Measurements from ENCODE around the gene NEK6. TPM values are rescaled to one million over a fixed set of nuclear protein-coding genes. Genes with fewer than 3 reads are reported as not detected.

NEK6 gene
- total RNA-seq, 1 donor from 2014 or later = 24.4 TPM

- H3K27me3 Mint-ChIP-seq = no peaks in the 10 kb centered on the region
- H3K9me3 Mint-ChIP-seq (ENCODE audit: low read depth) = no peaks in the 10 kb centered on the region
- no peak for DNase-seq (ENCODE audit: low spot score, unreplicated experiment)
- no peak overlapping the region for H3K27ac Mint-ChIP-seq
- no peak for TF ChIP-seq CTCF (IDR thresholded peaks at IDR 0.05; ENCODE audit: unreplicated experiment)
- no peak overlapping the region for H3K4me3 Mint-ChIP-seq (ENCODE audit: low read depth)
- H3K4me1 Mint-ChIP-seq (ENCODE audit: low read depth) = no peaks in the 10 kb centered on the region
- H3K36me3 Mint-ChIP-seq (ENCODE audit: insufficient read depth) = peaks cover 1% of the 10 kb centered on the region
Measured at GRCh38 chr9:124278054-124278540, 20.3 kb downstream of the NEK6 start.

GRCh38 chr9:124279531-124280175, 21.9 kb downstream of the NEK6 start:
- H3K27ac Mint-ChIP-seq = no peak overlapping the region
- no peak overlapping the region for H3K4me3 Mint-ChIP-seq (ENCODE audit: low read depth)
- H3K27me3 Mint-ChIP-seq = no peaks in the 10 kb centered on the region
- no peak for DNase-seq (ENCODE audit: low spot score, unreplicated experiment)
- H3K4me1 Mint-ChIP-seq (ENCODE audit: low read depth) = no peaks in the 10 kb centered on the region
- H3K9me3 Mint-ChIP-seq (ENCODE audit: low read depth) = no peaks in the 10 kb centered on the region
- peaks cover 1% of the 10 kb centered on the region for H3K36me3 Mint-ChIP-seq (ENCODE audit: insufficient read depth)
- no peak for TF ChIP-seq CTCF (IDR thresholded peaks at IDR 0.05; ENCODE audit: unreplicated experiment)

- no peak for TF ChIP-seq CTCF (IDR thresholded peaks at IDR 0.05; ENCODE audit: unreplicated experiment)
- peaks cover 1% of the 10 kb centered on the region for H3K36me3 Mint-ChIP-seq (ENCODE audit: insufficient read depth)
- no peaks in the 10 kb centered on the region for H3K9me3 Mint-ChIP-seq (ENCODE audit: low read depth)
- H3K4me1 Mint-ChIP-seq (ENCODE audit: low read depth) = no peaks in the 10 kb centered on the region
- no peak overlapping the region for H3K27ac Mint-ChIP-seq
- H3K4me3 Mint-ChIP-seq (ENCODE audit: low read depth) = no peak overlapping the region
- DNase-seq (ENCODE audit: low spot score, unreplicated experiment) = no peak
- H3K27me3 Mint-ChIP-seq = no peaks in the 10 kb centered on the region
Measured at GRCh38 chr9:124280176-124280691, 22.5 kb downstream of the NEK6 start.

GRCh38 chr9:124281931-124282371, 24.2 kb downstream of the NEK6 start:
- no peak overlapping the region for H3K4me3 Mint-ChIP-seq (ENCODE audit: low read depth)
- H3K36me3 Mint-ChIP-seq (ENCODE audit: insufficient read depth) = peaks cover 1% of the 10 kb centered on the region
- no peaks in the 10 kb centered on the region for H3K4me1 Mint-ChIP-seq (ENCODE audit: low read depth)
- H3K27ac Mint-ChIP-seq = no peak overlapping the region
- no peak for TF ChIP-seq CTCF (IDR thresholded peaks at IDR 0.05; ENCODE audit: unreplicated experiment)
- no peaks in the 10 kb centered on the region for H3K9me3 Mint-ChIP-seq (ENCODE audit: low read depth)
- no peak for DNase-seq (ENCODE audit: low spot score, unreplicated experiment)
- H3K27me3 Mint-ChIP-seq = no peaks in the 10 kb centered on the region

- Mint-ChIP-seq H3K27ac (no peak overlapping the region), H3K4me1 (ENCODE audit: low read depth) (no peaks in the 10 kb centered on the region), H3K36me3 (ENCODE audit: insufficient read depth) (peaks cover 1% of the 10 kb centered on the region), H3K9me3 (ENCODE audit: low read depth) (no peaks in the 10 kb centered on the region), H3K4me3 (ENCODE audit: low read depth) (no peak overlapping the region), H3K27me3 (no peaks in the 10 kb centered on the region)
- no peak for DNase-seq (ENCODE audit: low spot score, unreplicated experiment)
- no peak for TF ChIP-seq CTCF (IDR thresholded peaks at IDR 0.05; ENCODE audit: unreplicated experiment)
Measured at GRCh38 chr9:124282442-124283227, 24.9 kb downstream of the NEK6 start.

All from progenitor cell of endocrine pancreas (in vitro differentiated cells).